GM12892 (cell line): ENCODE results near the gene SIK3.

Experiments
- POLR2A ChIP-seq: IDR thresholded peaks from 2 replicates; pipeline ENCODE4 v1.6.1; 2011; ENCODE audit warnings: low read depth, low read length, control low read depth
- POLR2AphosphoS5 ChIP-seq: IDR thresholded peaks from 2 replicates; pipeline ENCODE4 v1.6.1; 2011; ENCODE audit warnings: low read depth, low read length, control low read depth

DNA sequence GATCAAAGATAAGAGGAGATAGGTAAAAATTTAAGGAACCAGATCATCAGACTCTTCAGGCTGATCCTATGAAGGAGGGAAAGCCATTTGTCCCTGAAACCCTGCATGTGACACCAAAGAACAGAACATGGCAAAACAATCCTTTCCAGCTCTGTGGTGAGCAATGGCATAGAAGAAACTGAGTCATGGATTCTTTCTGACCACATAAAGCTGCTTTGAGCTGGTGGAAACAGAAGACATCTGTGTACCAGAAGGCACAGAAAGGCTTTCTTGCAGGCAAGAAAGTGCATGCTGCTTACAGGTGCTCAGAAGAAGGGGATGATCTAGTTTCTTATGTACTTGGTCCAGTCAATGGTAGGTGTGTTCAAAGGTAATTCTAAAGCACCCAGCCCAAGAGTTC, 215.8 kb downstream of the SIK3 start:
- no peak for TF ChIP-seq POLR2AphosphoS5
- no peak for TF ChIP-seq POLR2A
